DMS153 treated with DMSO at 0.1 percent for 48 hours (cell line): ENCODE results near the gene CANX.
A peak's percentile ranks its signal among the peaks of the same experiment; 100 is the strongest.
"Not testable (repeated sequence)": the region's sequence is repeated elsewhere in the genome, so short reads cannot be mapped to it uniquely, and the experiment has no call there.

Source experiments
- DNase-seq: peaks from one replicate; lab custom pipeline; 2025; ENCODE audit not compliant: unreplicated experiment; lab: John Stamatoyannopoulos, UW

CANX gene, protein sequence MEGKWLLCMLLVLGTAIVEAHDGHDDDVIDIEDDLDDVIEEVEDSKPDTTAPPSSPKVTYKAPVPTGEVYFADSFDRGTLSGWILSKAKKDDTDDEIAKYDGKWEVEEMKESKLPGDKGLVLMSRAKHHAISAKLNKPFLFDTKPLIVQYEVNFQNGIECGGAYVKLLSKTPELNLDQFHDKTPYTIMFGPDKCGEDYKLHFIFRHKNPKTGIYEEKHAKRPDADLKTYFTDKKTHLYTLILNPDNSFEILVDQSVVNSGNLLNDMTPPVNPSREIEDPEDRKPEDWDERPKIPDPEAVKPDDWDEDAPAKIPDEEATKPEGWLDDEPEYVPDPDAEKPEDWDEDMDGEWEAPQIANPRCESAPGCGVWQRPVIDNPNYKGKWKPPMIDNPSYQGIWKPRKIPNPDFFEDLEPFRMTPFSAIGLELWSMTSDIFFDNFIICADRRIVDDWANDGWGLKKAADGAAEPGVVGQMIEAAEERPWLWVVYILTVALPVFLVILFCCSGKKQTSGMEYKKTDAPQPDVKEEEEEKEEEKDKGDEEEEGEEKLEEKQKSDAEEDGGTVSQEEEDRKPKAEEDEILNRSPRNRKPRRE

DNA sequence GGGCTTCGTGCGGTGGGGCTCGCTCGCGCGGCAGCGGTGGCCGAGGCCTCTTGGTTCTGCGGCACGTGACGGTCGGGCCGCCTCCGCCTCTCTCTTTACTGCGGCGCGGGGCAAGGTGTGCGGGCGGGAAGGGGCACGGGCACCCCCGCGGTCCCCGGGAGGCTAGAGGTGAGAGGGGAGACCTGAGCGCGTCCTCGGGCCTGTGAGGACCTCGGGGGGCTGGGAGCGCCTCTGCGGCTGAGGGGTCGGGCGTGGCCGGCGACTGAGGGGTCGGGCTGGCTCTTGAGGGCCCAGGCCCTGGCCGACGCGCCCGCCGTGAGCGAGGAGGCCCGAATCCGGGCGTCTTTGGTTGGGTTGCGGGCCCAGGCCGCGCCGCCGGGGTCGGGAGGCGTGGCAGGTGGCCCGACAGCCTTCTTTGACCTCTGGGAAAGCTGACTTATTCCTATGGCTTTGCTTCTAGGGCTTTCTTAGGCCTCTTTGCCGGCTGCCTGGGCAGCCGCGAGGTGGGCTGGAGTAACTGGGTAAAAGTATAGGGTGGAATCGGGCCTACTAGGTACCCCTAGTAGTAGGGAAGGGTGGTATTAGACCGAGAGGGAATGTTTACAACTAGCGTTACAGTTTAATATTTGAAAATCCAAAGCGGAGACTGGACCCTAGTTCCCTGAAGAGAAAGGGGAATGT is at the start of gene CANX:
TSS of gene CANX (plus strand) at position 33 of the 681 bp plus-strand sequence. CDS start 6,715 bp downstream, outside the sequence.
- DNase-seq = no peak

DNA sequence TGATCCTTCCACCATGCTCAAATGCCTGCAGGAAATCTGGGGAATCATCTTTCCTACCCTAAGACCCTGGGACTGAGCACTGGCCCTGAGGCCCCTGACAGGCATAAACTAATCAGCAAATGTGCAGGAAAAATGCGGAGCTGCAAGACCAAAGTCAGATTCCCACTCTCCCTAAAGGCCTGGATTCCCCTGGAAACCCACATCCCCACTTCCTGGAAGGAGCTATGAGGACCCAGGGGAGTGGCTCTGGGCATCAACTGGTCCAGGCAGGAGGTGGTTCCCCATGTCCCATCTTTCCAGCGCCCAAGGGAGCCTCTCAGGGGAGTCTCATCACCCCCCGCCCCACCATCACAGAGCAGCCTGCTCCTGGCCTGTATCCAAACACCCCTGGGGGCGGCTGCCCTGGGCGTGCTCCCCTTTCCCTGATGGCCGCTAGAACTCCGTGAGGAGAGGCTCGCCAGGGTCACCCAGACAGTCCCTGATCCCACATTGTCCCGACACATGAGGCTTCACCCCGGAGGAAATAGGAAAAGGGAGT is 49.5 kb upstream of the CANX start:
- DNase-seq = not testable (repeated sequence)

DNA sequence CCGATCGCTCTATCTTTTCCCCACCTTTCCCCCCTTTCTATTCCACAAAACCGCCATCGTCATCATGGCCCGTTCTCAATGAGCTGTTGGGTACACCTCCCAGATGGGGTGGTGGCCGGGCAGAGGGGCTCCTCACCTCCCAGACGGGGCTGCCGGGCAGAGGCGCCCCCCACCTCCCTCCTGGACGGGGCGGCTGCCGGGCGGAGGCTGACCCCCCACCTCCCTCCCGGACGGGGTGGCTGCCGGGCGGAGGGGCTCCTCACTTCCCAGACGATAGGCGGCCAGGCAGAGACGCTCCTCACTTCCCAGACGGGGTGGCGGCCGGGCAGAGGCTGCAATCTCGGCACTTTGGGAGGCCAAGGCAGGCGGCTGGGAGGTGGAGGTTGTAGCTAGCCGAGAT is 48.5 kb upstream of the CANX start:
- DNase-seq = not testable (repeated sequence)

DNA sequence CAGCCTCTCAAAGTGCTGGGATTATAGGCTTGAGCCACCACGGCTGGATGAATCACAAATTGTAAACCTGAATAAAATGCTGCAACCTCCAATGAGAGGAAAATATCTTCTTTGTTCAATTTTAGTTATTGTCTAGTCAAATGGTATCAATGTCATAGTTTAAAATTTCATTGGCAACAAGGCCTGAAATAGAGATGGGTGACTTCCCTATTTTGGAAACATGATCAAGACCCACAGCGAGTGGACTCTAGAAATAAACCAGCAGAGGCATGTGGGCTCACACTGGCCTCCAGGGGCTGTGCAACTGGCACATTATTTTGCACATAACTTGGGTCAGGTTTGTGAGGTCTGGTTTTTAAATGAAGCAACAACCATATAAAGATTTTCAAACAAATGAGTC is 45.6 kb upstream of the CANX start:
- not testable (repeated sequence) for DNase-seq

DNA sequence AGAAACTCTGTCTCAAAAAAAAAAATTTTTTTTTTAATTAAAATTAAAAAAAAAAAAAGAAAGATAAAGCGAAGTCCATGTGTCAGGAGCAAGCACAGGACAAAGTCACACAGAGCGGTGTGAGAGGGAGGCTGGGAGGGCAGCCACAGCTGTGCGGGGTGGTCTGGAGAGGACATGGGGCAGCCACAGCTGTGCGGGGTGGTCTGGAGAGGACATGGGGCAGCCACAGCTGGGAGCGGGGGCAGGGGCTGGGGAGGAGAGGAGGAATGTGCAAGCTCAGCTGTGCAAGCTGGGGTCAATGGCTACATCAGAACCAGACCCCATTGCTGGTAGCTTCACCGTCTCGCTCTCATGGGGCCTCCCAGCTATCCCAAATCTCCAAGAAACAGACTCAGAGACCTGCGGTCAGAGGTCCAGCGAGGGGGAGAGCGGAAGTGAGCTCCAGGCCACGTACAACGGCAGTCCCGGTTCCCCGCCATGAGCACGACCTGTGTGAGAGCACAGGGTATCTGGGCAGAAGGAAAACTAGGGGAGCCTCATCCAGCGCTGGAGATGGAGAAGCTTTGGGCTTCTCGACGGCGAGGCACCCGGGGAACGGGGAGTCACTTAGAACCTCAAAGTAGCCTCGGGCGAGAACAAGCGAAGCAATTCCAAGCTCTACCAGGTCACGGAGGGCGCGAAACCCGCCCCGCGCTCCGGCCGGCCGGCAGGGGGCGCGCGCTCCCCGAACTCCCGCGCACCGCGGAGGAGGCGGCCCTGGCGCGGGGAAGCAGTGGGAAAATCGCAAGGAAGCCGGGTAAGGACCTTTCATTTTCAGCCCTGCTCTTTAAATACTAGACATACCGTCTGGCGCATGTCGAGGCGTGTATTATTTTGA is 41.2 kb upstream of the CANX start:
- not testable (repeated sequence) for DNase-seq

DNA sequence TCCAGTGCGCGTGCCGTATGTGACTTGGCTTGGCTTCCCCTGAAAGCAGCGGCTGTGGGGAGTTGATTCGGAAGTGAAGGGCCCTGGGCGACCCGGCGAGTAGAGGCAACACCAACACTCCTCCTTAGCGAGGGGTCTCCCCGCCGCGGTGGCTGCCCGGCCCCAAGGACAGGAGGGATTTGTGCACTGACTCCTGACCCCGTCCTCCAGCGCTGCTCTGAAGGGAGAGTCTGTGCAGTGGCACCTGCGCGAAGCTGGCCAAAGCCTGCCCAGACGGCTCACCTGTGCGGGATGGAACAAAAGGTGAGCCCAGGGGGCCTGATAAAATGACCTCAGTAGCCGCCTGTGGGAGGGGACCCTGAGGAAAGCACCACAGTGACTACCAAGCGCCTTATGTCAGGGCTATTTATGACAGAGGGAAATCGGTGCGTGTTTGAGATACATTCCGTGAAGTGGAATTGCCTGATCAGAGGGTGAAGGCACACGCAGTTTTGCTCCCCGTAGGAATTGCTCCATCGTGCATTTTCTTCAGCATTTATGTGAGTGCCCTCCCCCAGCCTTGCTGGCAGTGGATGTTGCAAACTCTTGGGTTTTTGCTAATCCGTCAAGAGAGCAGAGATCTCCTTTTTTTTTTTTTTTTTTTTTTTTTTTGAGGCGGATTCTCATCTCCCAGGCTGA is 40.4 kb upstream of the CANX start:
- DNase-seq = not testable (repeated sequence)

DNA sequence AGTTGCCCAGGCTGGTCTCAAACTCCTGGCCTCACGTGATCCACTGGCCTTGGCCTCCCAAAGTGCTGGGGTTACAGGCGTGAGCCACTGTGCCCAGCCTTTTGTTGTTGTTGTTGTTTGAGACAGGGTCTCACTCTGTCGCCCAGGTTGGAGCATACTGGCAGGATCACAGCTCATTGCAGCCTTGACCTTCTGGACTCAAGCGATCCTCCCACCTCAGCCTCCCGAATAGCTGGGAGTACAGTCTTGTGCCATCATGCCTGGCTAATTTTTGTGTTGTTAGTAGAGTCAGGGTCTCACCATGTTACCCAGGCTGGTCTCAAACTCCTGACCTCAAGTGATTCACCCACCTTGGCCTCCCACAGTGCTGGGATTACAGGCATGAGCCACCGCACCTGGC is 37.1 kb upstream of the CANX start:
- DNase-seq = not testable (repeated sequence)

DNA sequence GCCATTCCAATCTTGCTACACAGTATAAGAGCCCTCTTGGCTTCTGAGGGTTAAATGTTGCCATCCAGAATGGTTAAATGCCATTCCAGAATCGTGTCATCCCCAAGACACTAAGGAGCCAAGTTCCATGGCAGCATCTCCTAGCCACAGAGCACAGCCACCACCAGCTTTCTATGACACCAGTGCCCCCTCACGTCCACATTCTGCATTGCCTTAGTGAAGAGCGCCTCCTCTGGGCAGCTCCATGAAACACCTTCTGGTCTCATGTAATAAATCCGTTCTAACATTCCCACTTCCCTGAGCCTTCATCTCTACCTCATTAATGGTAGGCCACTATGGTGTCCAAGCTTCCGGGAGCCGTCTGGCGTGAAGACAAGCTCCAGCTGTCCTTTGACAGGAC is 30.4 kb upstream of the CANX start:
- no peak for DNase-seq

DNA sequence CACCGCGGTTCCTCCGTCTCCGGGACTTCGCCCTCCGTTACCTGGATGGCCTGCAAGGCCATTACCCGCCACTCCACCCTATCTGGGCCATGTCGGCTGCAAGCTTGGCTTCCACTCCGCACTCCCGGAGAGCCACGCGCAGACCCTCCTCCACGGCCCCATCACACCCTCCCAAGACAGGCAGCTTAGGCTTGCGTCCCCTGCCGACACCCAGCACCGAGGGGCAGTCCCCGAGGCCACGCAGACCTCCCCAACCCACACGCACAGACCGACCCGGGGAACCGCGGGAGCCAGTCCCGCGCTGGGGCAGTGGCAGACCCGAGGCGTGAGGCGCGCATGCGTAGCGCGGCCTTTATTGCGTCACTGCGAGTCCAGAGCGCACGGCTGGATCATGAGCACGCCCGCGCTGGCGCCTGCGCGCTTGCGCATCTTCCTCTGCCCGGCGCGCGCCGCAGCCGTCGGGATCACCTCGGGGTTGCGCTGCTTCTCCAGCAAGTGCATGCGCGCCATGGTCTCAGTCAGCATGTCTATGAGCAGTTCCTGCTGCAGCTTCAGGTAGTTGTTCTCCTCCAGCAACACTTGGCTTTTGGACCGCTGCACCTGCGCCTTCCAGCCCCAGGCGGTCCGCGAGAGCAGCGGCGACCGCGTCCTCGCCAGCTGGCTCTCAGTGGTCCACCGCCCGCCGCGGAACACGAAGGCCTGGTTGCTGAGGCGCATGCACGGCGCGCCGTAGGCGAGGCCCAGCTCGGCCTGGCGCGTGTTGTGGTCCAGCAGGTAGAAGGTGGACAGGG is 20.3 kb upstream of the CANX start:
- peak; percentile 38 for DNase-seq

DNA sequence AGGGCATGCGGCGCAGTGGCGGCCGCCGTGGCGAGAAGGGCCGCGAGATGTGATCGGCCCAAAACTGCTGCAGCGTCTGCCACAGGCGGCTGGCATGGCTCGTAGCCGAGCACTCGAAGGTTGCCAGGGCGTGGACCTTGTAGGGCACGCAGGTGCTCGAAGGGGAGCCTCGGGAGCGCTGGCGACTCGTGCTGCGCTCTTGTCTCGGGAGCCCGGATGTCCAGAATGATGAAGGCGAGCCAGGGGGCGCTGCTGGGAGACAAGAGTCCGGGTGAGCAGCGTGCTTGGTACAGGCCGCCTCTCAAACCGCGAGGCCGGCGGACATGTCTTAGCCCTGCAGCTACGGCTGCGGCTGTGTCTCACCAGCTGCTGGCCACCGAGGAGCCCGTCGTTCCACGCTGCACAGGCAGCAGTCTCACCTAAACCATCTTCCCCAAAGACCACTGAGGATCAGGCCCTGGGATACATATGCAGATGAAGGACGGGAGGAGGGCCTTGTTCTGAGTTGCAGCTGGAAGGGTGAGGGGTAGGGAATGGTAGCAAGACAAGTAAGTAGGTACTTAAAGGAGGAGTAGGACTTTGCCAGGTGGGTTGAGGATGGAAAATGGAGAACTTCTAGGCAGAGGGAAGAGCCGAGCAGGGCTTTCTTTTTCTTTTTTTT is 19.6 kb upstream of the CANX start:
- DNase-seq = peak; percentile 31

DNA sequence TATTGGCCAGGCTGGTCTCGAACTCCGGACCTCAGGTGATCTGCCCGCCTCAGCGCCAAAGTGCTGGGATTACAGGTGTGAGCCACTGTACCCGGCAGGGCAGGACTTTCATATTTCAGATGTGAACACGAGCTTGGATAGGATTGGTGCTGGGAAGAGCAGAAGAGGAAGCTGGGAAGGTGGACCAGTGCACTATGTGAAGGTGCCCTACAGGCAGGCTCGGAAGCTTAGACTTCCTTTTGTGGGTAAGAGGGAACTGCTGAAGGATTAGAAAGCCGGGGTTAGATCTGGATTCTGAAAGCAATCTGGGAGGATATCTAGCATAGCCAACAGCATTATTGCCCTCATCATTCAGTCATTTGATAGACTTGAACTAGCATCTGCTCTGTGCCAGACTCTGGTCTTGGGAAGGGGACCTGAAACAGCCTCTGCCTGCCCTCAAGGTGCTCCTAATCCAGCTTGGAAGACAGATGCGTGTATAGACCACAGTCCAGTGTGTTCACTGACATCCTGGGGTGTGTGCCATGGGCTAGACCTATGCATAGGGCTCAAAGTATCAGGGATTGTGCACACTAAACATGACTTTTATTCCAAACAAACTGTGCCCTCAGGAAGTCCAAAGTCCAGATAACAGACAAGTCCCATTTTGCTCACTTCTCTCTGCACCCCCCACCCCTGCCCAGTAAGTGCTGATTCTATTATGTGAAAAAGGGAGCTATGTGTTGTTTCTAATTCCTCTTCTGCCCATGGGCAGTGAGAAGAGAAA is 18.6 kb upstream of the CANX start:
- DNase-seq = no peak

DNA sequence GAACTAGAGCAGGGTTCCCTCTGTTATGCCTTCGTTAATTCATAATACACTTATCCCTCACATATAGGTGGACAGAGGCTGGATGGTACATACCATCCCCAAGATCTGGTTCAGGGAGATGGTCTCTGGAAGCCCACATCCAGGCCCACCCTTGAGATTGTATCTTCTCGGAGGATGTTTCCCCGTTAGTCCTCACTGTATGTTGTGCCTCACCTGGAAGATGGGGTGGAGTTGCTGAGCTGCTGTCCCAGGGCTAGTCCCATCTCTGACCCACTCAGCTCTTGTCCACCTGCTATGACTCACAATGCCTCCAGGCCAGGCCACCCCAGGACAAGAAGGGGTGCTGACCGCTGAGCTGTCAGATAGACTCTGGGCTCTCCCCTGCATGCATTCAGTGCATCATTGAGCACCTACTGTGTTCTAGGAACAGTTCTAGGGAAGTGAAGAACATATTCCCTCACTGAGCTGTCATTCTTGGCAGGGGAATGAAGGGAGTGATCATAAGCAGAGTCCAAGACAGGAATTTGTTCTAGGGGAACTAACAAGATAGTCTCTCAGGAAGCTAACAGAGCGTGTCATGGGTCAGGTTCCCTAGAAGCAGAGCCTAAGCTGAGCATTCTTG is 17.9 kb upstream of the CANX start, which contains the start of gene CBY3:
TSS of gene CBY3 (minus strand) at position 255 of the 622 bp plus-strand sequence. CDS start at position 139, 116 bp downstream.
- DNase-seq = no peak

DNA sequence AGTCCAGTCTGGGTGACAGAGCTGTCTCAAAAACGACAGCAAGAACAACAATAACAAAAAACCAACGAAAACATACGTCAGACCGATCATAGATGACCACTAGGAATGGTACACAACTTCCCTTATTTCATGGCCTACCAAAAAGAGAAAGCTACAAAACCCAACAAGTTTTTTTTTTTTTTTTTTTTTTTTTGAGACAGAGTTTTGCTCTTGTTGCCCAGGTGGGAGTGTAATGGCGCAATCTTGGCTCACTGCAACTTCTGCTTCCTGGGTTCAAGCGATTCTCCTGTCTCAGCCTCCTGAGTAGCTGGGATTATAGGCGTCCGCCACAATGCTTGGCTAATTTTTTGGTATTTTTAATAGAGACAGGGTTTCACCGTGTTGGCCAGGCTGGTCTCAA is 9.6 kb upstream of the CANX start:
- not testable (repeated sequence) for DNase-seq

DNA sequence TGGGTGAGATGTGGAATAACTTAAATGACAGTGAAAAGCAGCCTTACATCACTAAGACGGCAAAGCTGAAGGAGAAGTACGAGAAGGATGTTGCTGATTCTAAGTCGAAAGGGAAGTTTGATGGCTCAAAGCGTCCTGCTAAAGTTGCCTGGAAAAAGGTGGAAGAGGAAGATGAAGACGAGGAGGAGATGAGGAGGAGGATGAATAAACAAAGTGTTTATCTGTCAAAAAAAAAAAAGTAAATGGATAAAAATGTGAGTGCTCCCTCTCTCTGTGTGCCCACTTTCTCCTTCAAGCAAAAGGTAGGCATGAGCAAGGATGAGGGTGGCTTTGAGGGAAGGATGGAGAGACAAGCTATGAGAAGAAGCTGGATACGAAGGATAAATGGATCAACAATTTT is 4.2 kb upstream of the CANX start:
- no peak for DNase-seq

DNA sequence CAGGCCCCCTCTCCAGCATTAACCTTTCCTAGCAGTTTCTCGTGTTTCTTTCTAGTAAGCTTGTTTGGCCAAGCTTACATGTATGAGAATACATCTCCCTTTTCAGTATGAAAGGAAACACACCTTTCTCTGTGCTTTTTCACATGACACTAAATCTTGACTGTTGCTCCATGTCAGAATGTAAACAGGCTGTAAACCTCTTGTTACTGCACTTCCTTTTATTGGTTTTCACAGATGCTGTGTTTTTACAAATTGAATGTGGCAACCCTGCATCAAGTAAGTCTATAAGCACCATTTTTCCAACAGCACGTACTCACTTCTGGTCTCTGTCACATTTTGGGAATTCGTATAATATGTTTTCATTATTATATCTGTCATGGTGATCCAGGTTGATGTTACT is 2.2 kb upstream of the CANX start:
- DNase-seq = no peak

DNA sequence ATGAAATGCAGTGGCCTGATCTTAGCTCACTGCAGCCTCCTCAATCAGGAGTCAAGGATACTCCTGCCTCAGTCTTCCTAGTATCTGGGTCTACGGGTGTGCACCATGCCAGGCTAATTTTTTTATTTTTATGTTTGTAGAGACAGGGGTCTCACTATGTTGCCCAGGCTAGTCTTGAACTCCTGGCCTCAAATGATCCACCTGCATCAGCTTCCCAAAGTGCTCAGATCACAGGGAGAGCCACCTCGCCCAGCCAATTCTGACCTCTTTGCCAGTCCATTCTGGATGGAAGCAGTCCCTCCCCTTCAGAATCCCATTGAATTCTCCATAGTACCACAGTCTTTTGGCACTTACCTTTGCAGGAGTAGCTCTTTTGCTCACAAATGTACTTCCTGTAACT is 1.7 kb upstream of the CANX start:
- no peak for DNase-seq

DNA sequence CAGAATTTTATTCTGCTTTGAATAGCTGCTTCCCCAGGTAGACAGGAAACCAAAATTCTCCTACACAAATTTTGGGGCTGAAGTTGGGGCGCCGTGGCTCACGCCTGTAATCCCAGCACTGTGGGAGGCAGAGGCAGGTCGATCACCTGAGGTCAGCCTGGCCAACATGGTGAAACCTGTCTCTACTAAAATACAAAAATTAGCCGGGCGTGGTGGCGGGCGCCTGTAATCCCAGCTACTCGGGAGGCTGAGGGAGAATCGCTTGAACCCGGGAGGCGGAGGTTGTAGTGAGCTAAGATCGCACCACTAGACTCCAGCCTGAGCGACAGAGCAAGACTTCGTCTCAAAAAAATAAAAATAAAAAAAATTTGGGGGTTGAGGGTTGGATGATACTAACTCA is 1.2 kb upstream of the CANX start:
- DNase-seq = not testable (repeated sequence)
